Measurements from ENCODE around the gene TPPP2. TPM values are rescaled to one million over a fixed set of nuclear protein-coding genes. Genes with fewer than 3 reads are reported as not detected.

The TPPP2 gene
- total RNA-seq, 1 experiment from 2014 or later = not detected

GRCh38 chr14:21014761-21015190 lies 15.2 kb upstream of the TPPP2 start:
- H3K27me3 ChIP-seq (ENCODE audit: control insufficient read depth, insufficient read depth, low read length) = no peaks in the 10 kb centered on the region
- H3K36me3 ChIP-seq (ENCODE audit: control insufficient read depth, insufficient read depth, low read length) = no peaks in the 10 kb centered on the region
- POLR2A ChIA-PET = no interaction called here
- CTCF ChIA-PET = interaction anchor here (0.6 to 2.4 kb wide), 18 partner anchors 14 to 127 kb away, joined by 3 to 33 read pairs (median 3); partner anchors contain the start of genes ARHGEF40 and RNASE13
- DNase-seq (ENCODE audit: low read depth, low spot score) (peak; percentile 61), ATAC-seq (peak; percentile 94)
- H3K9me3 ChIP-seq (ENCODE audit: control insufficient read depth, insufficient read depth, low read depth, low read length) = no peaks in the 10 kb centered on the region
- BruUV-seq (replicated peaks) = no TSS peak
- H3K4me3 ChIP-seq (ENCODE audit: low read depth in 2 of 2, low read length in 2 of 2) = no peak overlapping the region
- no peak for TF ChIP-seq POLR2AphosphoS5 (IDR thresholded peaks at IDR 0.05; ENCODE audit: low read depth, low read length)
- TF ChIP-seq, protein P1, sequence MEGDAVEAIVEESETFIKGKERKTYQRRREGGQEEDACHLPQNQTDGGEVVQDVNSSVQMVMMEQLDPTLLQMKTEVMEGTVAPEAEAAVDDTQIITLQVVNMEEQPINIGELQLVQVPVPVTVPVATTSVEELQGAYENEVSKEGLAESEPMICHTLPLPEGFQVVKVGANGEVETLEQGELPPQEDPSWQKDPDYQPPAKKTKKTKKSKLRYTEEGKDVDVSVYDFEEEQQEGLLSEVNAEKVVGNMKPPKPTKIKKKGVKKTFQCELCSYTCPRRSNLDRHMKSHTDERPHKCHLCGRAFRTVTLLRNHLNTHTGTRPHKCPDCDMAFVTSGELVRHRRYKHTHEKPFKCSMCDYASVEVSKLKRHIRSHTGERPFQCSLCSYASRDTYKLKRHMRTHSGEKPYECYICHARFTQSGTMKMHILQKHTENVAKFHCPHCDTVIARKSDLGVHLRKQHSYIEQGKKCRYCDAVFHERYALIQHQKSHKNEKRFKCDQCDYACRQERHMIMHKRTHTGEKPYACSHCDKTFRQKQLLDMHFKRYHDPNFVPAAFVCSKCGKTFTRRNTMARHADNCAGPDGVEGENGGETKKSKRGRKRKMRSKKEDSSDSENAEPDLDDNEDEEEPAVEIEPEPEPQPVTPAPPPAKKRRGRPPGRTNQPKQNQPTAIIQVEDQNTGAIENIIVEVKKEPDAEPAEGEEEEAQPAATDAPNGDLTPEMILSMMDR (IDR thresholded peaks at IDR 0.05) = peak; percentile 89
- H3K4me1 ChIP-seq (ENCODE audit: control insufficient read depth, insufficient read depth, low read length) = no peaks in the 10 kb centered on the region
- in situ Hi-C loops (cut with HindIII; ENCODE audit: low pct_unique_long_range_greater_than_20kb, low sequenced_read_pairs) (no loop called here), intact Hi-C loops (cut with micrococcal nuclease; ENCODE audit: unreplicated experiment) (loop anchor here (2.0 kb wide), 2 partner anchors 26 to 92 kb away; no protein-coding TSS in a partner anchor)
- no peak overlapping the region for H3K27ac ChIP-seq (ENCODE audit: low read length)

DNA sequence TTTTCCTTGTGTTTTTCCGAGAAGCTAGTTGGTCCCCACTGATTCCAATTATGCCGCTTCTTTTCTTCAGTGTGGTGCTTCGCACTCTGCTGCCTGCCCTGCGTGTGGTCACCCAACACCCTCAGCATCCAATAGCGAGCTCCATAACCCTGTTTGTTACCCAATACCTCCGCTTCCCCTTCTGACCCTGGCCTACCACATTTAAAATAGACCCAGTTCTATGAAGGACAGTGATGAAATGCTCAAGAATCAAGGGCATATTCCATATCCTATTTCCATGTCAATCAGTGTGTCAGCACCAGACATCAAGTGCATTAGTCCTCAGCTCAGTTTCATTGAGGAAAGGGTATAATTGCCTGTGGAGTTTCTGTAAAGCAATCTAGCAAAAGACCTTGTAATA lies 14.7 kb upstream of the TPPP2 start:
- Histone ChIP-seq H3K27me3 (ENCODE audit: control insufficient read depth, insufficient read depth, low read length) (no peaks in the 10 kb centered on the region), H3K36me3 (ENCODE audit: control insufficient read depth, insufficient read depth, low read length) (no peaks in the 10 kb centered on the region), H3K9me3 (ENCODE audit: control insufficient read depth, insufficient read depth, low read depth, low read length) (no peaks in the 10 kb centered on the region), H3K27ac (ENCODE audit: low read length) (no peak overlapping the region), H3K4me1 (ENCODE audit: control insufficient read depth, insufficient read depth, low read length) (no peaks in the 10 kb centered on the region), H3K4me3 (ENCODE audit: low read depth in 2 of 2, low read length in 2 of 2) (no peak overlapping the region)
- CTCF ChIA-PET = interaction anchor here (1.0 to 2.4 kb wide), 13 partner anchors 14 to 90 kb away, joined by 3 to 33 read pairs (median 5); partner anchors contain the start of genes ARHGEF40 and RNASE13
- BruUV-seq (replicated peaks) = no TSS peak
- POLR2A ChIA-PET = no interaction called here
- in situ Hi-C loops (cut with HindIII; ENCODE audit: low pct_unique_long_range_greater_than_20kb, low sequenced_read_pairs) = no loop called here
- intact Hi-C loops (cut with micrococcal nuclease; ENCODE audit: unreplicated experiment) = loop anchor here (2.0 kb wide), 2 partner anchors 25 to 91 kb away; no protein-coding TSS in a partner anchor
- no peak for DNase-seq (ENCODE audit: low read depth, low spot score)
- ATAC-seq = no peak
- TF ChIP-seq POLR2AphosphoS5 (IDR thresholded peaks at IDR 0.05; ENCODE audit: low read depth, low read length) = no peak
- TF ChIP-seq SIN3A (IDR thresholded peaks at IDR 0.05; ENCODE audit: borderline replicate concordance, insufficient read depth, low read depth, low read length) = no peak
- TF ChIP-seq REST (IDR thresholded peaks at IDR 0.05; ENCODE audit: insufficient read depth in 1 of 2, low read depth in 2 of 2, low read length in 1 of 2) = no peak
- TF ChIP-seq, protein P1 (IDR thresholded peaks at IDR 0.05) = no peak
- TF ChIP-seq TCF7L2 (IDR thresholded peaks at IDR 0.05; ENCODE audit: low read depth, low read length) = no peak
